Measurements from ENCODE around the gene FOCAD. TPM values are rescaled to one million over a fixed set of nuclear protein-coding genes. Genes with fewer than 3 reads are reported as not detected.

FOCAD gene
- total RNA-seq, 1 experiment from 2014 or later, result 42.7 TPM

DNA sequence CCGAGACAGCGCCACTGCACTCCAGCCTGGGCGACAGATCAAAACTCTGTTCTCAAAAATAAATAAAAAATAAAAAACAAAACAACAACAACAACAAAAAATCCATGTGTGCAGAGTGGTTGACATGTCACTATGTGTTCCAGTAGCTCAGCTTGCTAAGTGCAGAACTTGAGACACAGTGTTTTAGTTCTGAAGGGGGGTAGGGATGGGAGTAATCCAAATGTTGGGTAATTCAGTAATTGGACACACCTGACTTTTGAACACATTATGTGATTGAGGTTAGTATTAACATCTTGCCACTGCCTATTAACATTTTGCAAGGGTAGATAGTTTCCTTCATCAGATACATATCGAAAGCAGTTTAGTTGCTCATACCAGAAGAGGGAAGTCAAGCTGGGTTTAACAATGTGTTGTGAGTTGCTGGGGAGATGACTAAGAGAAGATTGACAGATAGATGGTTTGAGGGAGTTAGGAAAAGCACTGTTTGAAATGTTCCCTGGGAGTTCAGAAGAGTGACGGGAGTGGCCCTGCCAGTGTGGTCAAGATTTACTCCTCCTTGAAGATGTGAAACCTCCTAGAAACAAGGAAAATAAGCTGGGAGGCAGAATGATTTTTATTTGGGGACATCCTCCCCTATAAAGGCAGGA lies 346.5 kb downstream of the FOCAD start:
- TF ChIP-seq, protein P1, sequence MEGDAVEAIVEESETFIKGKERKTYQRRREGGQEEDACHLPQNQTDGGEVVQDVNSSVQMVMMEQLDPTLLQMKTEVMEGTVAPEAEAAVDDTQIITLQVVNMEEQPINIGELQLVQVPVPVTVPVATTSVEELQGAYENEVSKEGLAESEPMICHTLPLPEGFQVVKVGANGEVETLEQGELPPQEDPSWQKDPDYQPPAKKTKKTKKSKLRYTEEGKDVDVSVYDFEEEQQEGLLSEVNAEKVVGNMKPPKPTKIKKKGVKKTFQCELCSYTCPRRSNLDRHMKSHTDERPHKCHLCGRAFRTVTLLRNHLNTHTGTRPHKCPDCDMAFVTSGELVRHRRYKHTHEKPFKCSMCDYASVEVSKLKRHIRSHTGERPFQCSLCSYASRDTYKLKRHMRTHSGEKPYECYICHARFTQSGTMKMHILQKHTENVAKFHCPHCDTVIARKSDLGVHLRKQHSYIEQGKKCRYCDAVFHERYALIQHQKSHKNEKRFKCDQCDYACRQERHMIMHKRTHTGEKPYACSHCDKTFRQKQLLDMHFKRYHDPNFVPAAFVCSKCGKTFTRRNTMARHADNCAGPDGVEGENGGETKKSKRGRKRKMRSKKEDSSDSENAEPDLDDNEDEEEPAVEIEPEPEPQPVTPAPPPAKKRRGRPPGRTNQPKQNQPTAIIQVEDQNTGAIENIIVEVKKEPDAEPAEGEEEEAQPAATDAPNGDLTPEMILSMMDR (conservative IDR thresholded peaks at IDR 0.05; ENCODE audit: low read depth, low read length), result no peak
- no peak for TF ChIP-seq EZH2 (IDR thresholded peaks at IDR 0.05; ENCODE audit: borderline replicate concordance, low read depth, low read length, poor library complexity, severe bottlenecking)
- no TSS peak for BruUV-seq (replicated peaks)
- DNase-seq (ENCODE audit: low spot score), result peak; percentile 58
- POLR2A ChIA-PET (ENCODE audit: low non-redundant PET), result no interaction called here
- H3K4me3 ChIP-seq (ENCODE audit: low read depth, low read length, poor library complexity, severe bottlenecking), result no peak overlapping the region
- CTCF ChIA-PET, result no interaction called here
- intact Hi-C loops (cut with micrococcal nuclease; ENCODE audit: unreplicated experiment), result no loop called here
- no peaks in the 10 kb centered on the region for H3K27me3 ChIP-seq (replicated peaks; ENCODE audit: insufficient read depth, low read depth, low read length, poor library complexity)
- H3K27ac ChIP-seq (ENCODE audit: low read depth, low read length, poor library complexity, severe bottlenecking), result no peak overlapping the region
- H3K4me1 ChIP-seq (ENCODE audit: insufficient read depth, low read length, poor library complexity, severe bottlenecking), result no peaks in the 10 kb centered on the region
- no peaks in the 10 kb centered on the region for H3K36me3 ChIP-seq (ENCODE audit: insufficient read depth, low read length, poor library complexity, severe bottlenecking)
- no peaks in the 10 kb centered on the region for H3K9me3 ChIP-seq (ENCODE audit: low read depth, low read length, poor library complexity, severe bottlenecking)

DNA sequence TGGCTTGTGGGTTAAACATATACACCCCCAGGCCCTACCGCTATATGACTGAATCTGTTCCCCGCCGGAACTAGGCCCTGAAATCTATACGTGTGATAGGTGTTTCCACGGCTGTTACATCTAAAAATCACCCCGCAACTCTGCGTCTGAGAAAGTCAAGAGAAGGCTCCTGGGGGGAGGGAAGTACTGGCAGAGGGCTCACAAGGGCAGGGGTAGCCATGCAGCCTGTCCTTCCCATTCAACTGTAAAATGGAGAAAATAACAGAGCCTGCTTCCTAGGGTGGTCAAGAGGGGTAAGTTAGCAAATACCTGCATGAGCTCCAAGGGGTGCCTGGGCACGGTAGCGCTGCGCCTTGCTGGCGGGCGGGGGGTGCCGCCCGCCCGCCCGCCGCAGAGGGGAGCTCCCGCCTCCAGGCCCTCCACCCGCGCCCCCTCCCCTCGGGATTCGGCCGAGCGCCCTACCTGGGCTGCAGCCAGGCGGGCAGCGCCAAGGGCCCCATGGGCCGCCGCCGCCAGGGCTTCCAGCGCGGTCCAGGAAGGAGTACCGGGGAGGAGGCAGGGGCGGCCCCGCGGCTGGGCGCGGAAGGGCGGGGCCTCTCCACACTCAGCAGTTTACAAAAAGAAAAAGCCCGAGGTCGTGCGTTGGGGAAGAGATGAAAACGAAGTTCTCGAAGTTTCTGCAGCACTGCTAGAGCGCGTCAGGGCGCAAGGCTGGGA lies 347.2 kb downstream of the FOCAD start, which contains the start of gene HACD4:
TSS of gene HACD4 (minus strand) at position 550 of the 717 bp plus-strand sequence. CDS start at position 500, 50 bp downstream.
- CTCF ChIA-PET, result no interaction called here
- no peaks in the 10 kb centered on the region for H3K9me3 ChIP-seq (ENCODE audit: low read depth, low read length, poor library complexity, severe bottlenecking)
- DNase-seq (ENCODE audit: low spot score), result peak; percentile 18
- BruUV-seq (replicated peaks), result no TSS peak
- H3K27me3 ChIP-seq (replicated peaks; ENCODE audit: insufficient read depth, low read depth, low read length, poor library complexity), result no peaks in the 10 kb centered on the region
- H3K36me3 ChIP-seq (ENCODE audit: insufficient read depth, low read length, poor library complexity, severe bottlenecking), result no peaks in the 10 kb centered on the region
- no peak for TF ChIP-seq EZH2 (IDR thresholded peaks at IDR 0.05; ENCODE audit: borderline replicate concordance, low read depth, low read length, poor library complexity, severe bottlenecking)
- TF ChIP-seq, protein P1 (conservative IDR thresholded peaks at IDR 0.05; ENCODE audit: low read depth, low read length), result no peak
- POLR2A ChIA-PET (ENCODE audit: low non-redundant PET), result no interaction called here
- H3K27ac ChIP-seq (ENCODE audit: low read depth, low read length, poor library complexity, severe bottlenecking), result no peak within 1 kb of the TSS
- intact Hi-C loops (cut with micrococcal nuclease; ENCODE audit: unreplicated experiment), result no loop called here
- no peaks in the 10 kb centered on the region for H3K4me1 ChIP-seq (ENCODE audit: insufficient read depth, low read length, poor library complexity, severe bottlenecking)
- peak within 1 kb of the TSS; percentile 28 for H3K4me3 ChIP-seq (ENCODE audit: low read depth, low read length, poor library complexity, severe bottlenecking)

DNA sequence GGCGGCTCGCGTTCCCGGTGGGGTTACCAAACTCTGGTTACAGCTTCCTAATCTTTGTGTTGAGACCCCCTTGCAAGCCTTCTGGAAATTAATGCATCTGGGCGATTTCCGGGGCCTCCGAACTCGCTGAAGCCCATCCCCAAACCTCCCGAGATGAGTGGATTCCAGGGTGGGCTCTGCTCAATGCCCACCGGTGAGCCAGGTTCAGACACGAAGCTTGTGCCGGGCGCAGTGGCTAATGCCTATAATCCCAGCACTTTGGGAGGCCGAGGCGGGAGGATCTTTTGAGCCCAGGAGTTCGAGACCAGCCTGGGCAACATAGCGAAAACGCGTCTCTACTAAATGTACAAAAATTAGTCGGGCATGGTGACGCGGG lies 347.7 kb downstream of the FOCAD start:
- Histone ChIP-seq H3K9me3 (ENCODE audit: low read depth, low read length, poor library complexity, severe bottlenecking) (no peaks in the 10 kb centered on the region), H3K36me3 (ENCODE audit: insufficient read depth, low read length, poor library complexity, severe bottlenecking) (no peaks in the 10 kb centered on the region), H3K27me3 (replicated peaks; ENCODE audit: insufficient read depth, low read depth, low read length, poor library complexity) (no peaks in the 10 kb centered on the region), H3K4me3 (ENCODE audit: low read depth, low read length, poor library complexity, severe bottlenecking) (no peak overlapping the region), H3K27ac (ENCODE audit: low read depth, low read length, poor library complexity, severe bottlenecking) (no peak overlapping the region), H3K4me1 (ENCODE audit: insufficient read depth, low read length, poor library complexity, severe bottlenecking) (no peaks in the 10 kb centered on the region)
- no peak for DNase-seq (ENCODE audit: low spot score)
- ChIA-PET POLR2A (ENCODE audit: low non-redundant PET) (no interaction called here), CTCF (no interaction called here)
- BruUV-seq (replicated peaks), result no TSS peak
- intact Hi-C loops (cut with micrococcal nuclease; ENCODE audit: unreplicated experiment), result no loop called here
- TF ChIP-seq EZH2 (IDR thresholded peaks at IDR 0.05; ENCODE audit: borderline replicate concordance, low read depth, low read length, poor library complexity, severe bottlenecking), result no peak
- TF ChIP-seq, protein P1 (conservative IDR thresholded peaks at IDR 0.05; ENCODE audit: low read depth, low read length), result no peak
